ENCODE measurements around the gene PTPN12.
A peak's percentile ranks its signal among the peaks of the same experiment; 100 is the strongest.
"Not testable (repeated sequence)": the region's sequence is repeated elsewhere in the genome, so short reads cannot be mapped to it uniquely, and the experiment has no call there.

The PTPN12 gene

DNA sequence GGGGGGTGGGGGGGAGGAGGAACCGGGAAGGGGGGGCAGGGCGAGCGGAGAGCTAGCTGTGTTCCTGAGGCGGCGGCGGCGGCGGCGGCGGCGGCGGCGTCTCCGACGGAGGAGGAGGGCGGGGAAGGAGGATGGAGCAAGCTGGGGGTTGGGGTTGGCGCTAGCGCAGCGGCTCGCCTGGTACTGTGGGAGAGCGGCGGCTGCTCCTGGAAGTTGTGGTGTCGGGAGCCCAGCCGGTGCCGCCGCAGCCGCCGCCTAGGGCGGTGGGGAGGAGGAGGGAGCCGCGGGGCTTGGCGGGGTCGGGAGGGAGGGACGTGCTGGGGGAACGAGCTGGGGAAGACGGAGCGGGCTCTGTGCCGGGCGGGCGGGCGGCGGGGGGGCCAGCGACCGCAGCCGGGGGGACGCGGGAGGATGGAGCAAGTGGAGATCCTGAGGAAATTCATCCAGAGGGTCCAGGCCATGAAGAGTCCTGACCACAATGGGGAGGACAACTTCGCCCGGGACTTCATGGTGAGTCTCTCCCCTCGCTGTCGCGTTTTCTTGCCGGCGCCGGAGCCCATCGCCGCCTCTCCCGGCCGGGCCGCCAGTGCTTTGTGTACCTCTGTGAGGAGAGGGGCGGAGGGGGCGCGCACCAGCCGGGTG lies at the start of gene PTPN12:
Gene PTPN12, plus strand, starts transcription at position 160 of the 642 bp plus-strand sequence. Its CDS starts 252 bp downstream, at position 412.
- no peak for DNase-seq

DNA sequence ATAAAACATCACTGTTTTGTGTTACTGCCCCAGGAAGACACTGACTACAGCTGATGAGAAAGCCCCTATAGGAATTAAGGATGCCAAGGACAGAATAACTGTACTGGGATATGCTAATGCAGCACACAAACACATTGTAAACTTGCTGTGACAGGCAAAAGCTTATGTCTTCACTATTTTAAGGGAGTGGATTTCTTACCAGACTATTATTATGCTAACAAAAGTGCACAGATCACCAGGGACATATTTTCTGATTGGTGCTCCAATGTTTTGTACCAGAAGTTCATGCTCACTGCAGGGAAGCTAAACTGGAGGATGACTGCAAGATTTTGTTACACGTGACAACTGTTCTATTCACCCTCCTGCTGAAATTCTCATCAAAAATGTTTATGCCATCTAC lies 48.1 kb upstream of the PTPN12 start:
- no peak for DNase-seq

DNA sequence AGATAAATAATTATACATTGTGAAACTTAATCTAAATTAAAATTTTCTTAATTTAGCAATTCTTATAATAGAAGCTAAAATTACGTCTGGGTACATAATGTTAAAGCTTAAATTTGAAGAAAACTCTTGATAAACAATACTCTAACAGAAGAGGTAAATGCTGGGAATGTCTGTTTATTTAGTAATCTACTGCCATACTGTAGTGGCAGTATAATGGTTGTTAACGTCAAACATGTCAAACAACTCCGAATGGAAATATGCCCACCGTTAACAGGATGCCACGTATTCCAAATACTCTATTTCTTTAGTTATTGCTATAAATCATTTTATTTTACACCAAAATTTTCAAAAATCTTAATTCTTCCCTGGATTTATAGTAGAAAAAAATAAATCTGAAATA lies 40.0 kb upstream of the PTPN12 start:
- no peak for DNase-seq

DNA sequence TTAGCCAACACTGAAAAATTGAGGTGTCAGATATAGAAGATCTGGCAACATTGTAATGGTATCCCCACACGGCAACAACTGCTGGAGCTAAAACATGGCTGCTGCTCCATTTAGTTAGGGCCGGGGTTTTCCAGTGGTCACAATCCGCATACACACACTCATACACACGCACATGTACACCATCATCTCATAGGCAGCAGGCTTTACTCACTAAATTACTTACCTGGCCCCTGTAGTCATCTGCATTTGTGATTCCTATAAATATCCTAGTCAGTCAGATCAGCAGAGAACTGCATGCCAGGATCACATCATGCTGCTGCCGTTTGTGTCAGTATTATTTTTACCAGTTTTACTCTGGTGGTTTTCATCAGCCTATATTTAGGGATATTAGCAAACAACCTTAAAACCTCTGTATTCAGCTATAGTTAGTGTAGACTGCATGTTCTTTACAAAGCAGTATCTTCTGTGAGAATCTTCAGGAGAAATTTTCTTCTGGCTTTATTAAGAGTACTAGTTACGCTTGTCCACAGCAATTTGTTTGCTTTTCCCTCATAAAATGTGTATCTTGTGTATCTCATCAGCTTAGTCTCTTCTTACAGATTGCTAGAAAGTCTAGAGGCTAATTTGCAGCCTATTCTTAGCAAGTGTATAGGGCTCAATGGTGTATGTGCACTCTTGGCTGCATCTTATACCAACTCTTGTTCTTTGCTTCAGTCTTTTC lies 38.3 kb upstream of the PTPN12 start:
- no peak for DNase-seq

DNA sequence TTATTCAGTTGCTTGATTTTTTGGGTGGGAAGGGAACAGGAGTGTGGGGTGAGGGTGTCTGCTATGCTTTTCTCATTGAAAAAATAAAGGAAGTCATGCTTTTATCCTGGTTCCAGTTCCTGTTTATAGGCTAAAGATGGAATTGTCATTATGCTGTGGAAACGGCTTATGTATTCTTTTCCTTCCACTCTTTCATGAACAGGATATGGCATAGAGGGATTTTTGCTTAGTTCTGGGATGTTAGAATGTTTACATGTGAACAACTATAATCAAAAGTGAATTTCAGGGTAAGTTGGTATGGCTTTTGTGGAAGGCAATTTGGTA lies 35.9 kb upstream of the PTPN12 start:
- DNase-seq, result no peak

DNA sequence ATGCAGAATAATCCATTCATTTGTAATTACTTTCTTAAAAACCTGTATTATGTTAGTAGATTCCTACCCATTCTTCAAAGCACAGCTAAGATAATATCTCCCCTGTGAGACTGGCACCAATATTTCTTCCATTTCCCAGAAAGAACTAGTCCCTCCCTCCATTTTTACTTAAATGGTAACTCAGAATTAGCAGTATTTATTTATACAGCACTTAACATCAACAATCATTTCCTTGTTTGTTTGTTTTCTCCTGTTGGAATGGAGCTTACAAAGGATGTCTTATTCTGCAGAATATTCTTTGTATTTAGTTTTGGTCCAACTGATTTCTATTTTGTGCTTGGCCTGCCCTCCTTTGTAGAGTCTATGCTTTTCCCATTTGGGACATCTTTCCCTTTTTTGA lies 32.1 kb upstream of the PTPN12 start:
- no peak for DNase-seq

DNA sequence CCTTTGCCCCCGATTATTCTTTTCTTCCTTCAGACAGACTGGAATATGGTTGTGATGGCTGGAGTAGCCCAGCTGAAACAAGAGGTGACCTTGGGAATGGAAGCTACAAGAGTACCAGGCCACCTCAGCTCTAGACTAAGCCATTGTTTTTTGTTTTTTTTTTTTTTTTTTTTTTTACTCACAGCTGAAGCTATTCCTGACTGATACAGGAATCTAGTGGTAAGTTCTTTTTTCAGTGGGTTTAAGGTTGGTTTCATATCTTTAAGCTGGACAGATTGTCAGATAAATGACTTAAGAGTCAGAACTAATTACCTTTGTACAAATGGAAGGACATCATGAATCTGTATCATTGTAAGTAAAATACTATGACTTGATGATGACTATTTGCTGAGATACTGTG lies 30.2 kb upstream of the PTPN12 start:
- DNase-seq, result no peak

DNA sequence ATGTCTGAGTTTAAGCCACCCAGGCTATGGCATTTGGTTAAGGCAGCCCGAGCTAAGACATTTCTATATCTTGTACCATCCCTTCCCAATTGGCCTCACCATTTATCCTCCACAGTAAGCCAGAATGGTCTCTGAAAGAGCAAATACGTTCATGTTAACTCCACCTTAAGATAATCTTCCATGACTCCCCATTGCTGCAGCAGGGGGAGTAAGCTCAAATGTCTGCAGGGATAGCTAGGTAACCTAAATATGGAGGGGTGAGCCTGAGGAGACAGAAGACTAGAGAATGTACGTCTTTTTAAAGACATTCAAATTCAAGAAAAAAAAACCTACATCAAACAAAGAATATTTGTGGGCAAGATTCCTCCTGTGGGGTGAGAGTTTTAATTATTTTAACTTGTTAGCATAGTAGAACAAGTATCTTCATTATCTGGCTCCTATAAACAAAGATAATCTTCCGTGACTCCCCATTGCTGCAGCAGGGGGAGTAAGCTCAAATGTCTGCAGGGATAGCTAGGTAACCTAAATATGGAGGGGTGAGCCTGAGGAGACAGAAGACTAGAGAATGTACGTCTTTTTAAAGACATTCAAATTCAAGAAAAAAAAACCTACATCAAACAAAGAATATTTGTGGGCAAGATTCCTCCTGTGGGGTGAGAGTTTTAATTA lies 24.0 kb upstream of the PTPN12 start:
- not testable (repeated sequence) for DNase-seq

DNA sequence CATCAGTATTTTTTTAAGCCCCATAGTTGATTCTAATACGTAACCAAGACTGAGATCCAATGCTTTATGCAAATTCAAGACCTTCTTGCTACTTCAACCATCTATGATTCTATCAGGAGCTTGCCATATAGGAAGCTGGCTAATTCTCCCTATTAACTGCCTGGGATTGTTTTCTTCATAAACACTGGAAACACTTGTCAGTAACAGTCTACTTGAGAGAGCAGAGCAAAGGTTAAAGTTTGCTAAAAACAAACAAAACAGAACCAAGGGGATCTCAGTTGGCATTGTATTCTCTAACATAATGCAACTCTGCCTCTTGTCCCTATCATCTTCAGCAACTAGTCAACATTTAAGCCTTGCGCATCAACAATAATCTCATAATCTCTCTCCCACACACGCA lies 21.0 kb upstream of the PTPN12 start:
- DNase-seq, result no peak

DNA sequence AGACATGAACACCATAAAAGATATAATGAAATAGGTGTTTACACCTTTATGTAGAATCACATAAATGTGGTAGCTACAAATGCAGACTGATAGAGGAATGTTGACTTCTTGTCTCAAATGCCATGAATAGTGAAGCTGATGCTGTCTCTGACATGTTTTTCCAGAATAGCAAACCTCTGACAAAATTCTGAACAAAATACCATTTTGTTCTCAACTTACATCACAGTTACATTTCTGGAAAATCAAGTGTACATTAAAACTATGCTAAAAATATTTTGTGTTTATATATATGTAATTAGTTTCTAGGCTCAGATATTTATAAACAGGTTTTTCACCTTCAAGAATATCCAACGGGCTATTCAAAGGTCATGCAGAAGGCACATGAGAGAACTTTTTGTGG lies 16.8 kb upstream of the PTPN12 start:
- no peak for DNase-seq

DNA sequence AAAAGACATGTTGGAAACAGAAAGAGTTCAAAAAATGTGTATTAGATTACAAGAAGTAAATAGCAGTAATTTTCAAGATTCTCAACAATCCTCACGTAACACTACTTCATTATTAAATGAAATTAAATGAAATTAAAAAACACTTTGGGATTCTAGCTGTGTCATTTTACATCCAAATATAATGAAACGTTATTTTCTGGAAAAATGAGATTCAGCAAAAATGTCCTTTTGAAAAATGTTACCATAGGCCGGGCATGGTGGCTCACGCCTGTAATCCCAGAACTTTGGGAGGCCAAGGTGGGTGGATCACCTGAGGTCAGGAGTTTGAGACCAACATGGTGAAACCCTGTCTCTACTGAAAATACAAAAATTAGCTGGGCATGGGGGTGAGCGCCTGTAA lies 15.6 kb upstream of the PTPN12 start:
- DNase-seq, result not testable (repeated sequence)

DNA sequence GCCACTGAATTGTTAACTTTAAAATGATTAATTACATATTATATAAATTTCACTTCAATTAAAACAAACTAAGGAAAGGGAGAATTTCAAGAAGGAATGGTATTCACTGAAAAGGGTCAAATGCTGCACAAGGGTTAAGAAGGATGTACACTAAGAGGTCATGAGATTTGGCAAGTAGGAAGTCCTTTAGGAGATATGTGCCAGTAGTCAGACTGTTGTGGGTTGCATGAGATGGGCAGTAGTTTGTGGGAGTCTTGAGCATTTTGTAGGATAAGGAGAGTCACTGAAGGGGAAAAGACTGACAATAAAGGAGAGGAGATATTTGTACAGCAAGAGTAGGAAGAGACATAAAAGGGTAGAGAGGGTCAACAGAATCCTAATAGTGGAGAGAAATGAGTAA lies 12.4 kb upstream of the PTPN12 start:
- DNase-seq, result no peak

DNA sequence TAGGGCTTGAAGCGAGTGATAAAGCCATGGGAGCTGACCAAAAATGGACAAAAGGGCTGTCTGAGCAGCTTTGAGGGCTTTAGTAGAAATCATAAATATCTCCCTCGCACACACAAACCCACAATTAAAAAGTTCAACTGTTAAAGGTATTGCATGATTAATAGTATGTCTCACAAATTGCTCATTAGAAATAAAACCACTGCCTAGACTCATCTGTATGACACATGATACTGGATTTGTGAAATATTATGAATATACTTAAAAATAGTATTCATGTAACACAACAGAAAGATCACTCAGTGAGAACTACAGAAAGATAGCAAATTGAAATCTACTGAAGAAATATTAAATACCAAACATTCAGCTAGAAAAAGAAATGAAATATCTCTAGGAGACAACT lies 11.9 kb upstream of the PTPN12 start:
- DNase-seq, result no peak

DNA sequence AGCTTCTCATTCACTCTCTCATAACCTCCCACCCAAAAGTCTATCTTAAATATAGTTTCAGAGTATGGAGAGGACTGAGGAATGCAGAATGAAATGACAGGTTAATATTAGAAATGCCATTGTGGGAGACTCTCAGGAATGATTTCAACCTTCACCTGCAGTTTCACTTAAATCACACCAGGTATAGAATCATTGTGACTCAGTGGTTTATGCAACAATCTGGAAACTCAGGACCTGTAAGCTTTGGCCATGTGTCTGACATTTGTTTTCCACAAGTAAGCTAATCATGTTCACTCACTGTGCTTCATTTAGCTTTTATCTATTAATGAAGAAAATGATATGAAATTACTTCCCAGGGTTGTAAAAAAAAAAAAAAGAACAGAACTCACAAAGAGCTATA lies 8.7 kb upstream of the PTPN12 start:
- no peak for DNase-seq

DNA sequence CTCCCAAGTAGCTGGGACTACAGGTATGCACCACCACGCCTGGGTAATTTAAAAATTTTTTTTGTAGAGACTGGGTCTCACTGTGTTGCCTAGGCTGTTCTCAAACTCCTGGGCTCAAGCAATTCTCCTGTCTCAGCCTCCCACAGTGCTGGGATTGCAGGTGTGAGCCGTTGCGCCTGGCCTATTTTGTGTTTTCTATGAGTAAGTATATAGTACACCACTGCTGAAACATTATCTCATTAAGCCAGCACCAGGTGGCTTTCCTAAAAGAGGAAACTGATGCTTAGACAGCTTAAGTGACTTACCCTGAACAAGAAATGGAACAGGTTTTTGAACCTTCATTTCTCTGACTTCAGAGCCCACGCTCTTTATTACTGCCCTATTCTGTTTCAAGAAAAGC lies 7.8 kb upstream of the PTPN12 start:
- DNase-seq, result no peak

DNA sequence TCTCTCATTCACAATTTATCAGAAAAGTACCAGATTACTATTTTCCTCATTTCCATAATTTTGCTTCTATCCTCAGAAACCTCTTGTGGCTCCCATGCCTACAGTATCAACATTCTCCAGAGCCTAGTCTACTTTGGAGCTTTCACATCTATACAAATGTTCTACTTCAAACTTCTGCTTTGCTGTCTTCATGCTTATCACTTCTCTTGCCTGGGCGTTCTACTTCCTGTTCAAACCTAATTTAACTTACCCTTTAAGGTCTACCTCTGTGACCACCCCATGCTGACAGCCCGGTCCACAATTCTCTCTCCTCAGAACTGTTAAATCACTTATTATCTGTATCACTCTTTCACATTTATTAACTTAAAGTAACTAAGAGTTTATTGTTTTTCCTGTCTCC lies 6.1 kb upstream of the PTPN12 start:
- no peak for DNase-seq

DNA sequence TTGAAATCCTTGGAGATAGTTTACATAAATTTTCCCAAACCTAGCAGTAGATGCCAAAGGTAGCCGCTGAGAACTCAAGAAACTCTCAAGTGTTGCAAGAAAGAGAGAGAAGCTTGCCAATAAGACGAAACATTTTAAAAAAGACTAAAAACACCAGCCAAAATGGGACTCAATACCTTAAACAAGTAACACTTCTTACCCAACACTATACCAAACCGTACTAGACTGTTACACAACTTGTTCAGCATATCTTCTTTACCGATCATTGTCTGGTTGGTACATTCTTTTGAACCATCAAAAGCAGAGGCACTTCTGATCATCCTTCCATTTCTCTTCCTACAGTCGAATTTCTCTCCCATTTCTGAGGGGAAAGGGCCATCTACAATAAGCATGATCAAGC lies 4.8 kb upstream of the PTPN12 start:
- DNase-seq, result no peak

DNA sequence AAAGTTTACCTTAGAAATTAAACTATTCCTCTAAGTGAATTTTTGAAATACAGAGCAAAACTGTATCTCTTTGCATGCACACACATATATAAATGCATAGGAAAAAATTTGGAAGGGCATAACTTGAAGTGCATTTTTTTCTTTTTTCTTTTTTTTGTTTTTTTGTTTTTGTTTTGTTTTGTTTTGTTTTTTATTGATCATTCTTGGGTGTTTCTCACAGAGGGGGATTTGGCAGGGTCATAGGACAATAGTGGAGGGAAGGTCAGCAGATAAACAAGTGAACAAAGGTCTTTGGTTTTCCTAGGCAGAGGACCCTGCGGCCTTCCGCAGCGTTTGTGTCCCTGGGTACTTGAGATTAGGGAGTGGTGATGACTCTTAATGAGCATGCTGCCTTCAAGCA lies 4.4 kb upstream of the PTPN12 start:
- not testable (repeated sequence) for DNase-seq

DNA sequence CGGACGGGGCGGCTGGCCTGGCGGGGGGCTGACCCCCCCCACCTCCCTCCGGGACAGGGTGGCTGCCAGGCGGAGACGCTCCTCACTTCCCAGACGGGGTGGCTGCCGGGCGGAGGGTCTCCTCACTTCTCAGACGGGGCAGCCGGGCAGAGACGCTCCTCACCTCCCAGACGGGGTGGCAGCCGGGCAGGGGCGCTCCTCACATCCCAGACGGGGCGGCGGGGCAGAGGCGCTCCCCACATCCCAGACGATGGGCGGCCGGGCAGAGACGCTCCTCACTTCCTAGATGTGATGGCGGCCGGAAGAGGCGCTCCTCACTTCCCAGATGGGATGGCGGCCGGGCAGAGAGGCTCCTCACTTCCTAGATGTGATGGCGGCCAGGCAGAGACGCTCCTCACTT lies 3.0 kb upstream of the PTPN12 start:
- DNase-seq, result not testable (repeated sequence)

DNA sequence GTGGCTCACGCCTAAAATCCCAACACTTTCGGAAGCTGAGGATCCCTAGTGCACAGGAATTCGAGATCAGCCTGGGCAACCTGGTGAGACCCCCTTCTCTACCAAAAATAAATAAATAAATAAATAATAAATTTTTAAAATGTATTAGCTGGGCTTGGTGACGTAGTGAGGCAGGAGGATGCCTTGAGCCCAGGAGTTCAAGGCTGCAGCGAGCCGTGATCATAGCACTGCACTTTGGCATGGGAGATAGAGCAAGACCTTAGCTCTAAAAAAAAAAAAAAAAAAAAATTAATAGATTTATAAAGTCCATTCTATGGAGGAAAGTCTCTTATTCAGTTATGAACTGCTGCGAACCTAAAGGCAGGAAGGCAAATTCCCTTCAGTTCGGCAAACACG lies 1.1 kb upstream of the PTPN12 start:
- DNase-seq, result no peak

DNA sequence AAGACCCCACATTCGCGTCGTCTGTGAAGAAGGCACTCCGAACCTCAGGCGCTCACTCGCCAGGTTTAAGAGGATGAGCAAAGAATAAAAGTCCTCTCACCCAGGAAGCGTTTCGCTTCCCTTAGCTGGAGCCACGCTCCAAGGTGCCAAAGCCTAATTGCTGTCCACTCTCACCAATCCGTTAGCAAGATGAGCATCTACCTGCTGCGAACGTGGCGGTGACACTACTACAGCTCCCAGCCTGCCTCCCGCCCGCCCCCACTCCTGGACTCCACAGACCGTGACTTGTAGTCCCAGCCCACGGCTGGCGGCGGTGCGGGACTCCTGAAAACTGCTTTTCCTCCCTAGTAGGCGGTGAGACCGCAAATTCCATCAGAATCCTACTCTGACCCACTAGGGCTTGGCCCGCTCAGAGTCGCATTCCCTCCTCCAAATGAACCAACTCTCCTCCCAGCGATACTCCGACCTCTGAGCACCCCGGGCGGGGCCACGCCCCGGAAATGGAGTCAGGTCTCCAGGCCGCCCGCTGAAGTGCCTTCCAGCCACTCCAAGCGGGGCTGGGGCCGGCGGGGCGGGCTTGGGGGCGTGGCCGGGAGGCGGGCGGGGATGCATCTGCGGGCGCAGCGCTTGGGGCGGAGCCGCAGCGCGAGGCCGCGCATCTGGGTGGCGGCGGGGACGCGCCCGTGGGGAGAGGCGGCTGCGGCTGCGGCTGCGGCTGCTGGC lies 521 bp upstream of the PTPN12 start:
- peak; percentile 76 for DNase-seq

DNA sequence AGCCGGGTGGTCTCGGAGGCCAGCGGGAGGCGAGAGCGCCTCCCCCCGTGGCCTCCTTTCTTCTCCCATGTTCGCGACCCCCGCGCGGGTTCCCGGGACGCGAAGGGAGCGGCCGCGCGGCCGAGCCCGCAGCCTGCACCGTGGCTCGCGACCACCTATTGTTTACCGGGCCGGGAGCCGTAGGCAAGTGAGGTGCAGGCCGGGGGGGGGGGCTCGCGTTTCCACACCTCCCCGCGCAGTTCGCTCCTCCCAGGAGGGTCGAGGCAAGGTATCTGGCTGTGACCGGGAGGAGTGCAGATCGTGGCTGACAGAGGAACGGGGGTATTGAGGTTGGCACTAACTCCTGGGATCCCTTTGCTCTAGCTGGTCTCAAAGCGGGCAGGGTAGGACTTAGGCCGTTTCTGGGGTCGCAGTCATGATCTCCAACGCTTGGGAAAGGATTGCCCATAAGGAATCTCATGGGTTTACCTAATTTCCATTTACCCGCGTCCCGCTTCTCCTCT lies 734 bp downstream of the PTPN12 start:
- DNase-seq, result no peak
